Stimulated activated CD4-positive, alpha-beta T cell treated with anti-CD3 and anti-CD28 coated beads, Interleukin-1b, Interleukin-23, amount 100 ng/mL, for 4 hours (primary cell): ENCODE measurements around the gene HOXC10.

Experiments used
- DNase-seq, 2 donors: peaks; one replicate each; pipeline ENCODE4 v3.0.0-alpha.2; 2020; ENCODE audit warnings: low read depth in 2 of 2

The HOXC10 gene

DNA sequence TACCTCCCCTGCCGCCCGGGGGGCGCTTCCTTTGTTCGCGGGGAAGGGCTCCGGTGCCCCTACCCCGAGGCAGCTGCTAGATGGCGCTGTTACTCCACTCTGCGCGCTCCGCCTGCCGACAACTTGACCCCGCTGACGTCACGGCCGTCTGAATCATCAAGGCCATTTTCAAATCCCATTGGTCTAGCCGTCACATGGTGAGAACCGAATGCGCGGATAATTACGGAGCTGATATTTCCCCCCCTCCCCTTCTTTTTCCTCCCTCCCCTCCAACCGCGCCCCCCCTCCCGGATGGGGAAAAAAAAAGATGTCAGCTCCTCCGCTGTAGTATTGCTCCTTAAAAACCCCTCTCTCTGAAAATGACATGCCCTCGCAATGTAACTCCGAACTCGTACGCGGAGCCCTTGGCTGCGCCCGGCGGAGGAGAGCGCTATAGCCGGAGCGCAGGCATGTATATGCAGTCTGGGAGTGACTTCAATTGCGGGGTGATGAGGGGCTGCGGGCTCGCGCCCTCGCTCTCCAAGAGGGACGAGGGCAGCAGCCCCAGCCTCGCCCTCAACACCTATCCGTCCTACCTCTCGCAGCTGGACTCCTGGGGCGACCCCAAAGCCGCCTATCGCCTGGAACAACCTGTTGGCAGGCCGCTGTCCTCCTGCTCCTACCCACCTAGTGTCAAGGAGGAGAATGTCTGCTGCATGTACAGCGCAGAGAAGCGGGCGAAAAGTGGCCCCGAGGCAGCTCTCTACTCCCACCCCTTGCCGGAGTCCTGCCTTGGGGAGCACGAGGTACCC lies at the start of gene HOXC10:
HOXC10 (plus strand) TSS at position 246 of the 791 bp plus-strand sequence; CDS start at position 360, 114 bp downstream.
- peak; percentile 54 to 78 for DNase-seq

DNA sequence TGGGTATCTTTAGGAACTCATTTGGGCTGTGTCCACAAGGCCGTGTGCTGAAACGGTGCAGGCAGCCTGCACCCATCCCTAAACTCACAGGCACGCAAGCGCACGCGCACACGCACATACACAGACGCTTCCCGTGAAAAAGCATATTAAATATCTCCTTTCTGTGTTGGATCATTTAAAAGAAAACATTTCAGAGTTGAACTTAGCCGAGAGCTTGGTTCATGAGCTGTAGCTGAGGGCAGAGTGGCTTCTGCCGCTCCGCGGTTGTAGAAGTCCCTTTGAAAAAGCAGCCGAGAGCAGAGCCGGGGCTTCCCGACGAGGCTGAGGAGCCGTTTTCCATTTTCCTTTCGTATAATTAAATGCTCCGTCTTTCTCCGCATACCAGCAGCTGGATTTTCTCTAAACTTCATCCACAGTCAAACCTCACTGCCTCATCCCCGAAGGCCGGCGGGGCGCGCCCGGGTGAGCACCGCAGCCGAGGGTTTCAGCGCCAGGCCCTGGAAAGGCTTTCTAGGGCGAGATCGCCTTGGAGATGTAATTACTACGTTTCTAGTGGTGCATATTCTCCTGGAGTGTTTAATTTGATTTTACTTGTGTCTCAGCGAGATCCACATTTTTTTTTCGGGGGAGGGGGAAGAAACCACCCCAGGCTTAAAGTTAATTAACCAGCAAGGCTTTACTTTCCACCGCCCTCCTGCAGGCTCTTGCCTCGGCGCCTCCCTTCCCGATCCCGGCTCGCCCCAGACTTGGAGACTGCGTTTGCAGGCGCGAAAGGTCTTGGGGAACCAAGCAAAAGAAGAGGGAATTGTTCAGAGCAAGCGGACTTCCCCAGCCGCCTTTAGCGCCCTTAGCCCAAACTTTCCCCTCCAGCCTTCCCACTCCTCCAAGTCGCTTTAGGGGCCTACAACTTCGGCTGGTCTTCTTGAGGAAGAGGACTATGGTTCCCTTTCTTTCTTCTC lies 49.3 kb upstream of the HOXC10 start:
- no peak for DNase-seq

DNA sequence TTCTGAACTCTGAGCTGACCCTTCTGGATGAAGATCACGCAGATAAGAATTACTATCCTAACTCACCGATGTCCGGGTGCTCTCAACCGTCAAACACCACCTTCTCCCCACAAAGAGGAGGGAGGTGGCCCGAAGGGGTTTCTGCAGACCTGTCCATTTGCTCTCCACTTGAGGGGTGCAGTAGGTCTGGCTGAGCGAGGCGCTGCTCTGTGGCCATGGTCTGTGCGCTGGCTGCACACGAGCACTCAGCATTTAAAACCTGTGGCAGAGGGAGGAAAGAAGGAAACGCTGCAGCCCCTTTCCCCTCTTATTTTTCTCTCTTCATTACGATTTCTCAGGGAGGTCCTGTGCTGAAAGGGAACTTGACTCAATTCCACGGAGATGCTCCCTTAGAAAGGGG lies 47.8 kb upstream of the HOXC10 start:
- no peak for DNase-seq

DNA sequence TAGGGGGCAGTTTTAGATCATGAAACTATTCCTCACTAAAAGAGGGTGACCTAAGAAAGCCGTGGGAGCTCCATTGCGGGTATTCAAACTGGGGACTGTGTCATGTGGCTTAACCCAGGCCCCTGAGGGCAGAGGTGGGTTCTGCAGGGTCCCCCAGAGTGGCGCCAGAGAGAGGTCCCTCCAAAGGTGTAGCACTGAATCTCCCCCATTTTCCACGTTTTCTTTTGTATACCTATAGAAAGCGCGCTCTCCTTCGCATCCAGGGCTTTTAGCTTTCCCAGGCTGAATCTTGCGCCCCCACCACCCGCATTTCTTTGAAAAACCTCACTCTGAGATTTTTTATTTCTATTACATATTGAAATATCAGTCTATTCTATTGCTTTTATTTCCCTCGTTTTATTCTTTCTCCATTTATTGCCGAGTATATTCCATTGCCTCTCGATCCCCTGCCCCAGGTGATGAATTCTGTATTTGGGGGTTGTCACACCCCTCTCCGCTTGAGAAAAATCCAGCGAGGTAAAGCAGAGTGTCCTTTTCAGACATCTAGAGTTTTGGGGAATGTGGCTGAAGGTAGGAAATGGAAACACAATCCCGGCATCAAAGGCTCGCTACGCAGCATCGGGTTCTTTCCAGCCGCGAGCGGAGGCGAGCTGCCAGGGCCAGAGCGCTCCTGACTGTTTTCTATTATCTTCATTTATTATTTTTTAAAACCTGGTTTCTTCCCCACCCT lies 47.2 kb upstream of the HOXC10 start:
- DNase-seq, result no peak

DNA sequence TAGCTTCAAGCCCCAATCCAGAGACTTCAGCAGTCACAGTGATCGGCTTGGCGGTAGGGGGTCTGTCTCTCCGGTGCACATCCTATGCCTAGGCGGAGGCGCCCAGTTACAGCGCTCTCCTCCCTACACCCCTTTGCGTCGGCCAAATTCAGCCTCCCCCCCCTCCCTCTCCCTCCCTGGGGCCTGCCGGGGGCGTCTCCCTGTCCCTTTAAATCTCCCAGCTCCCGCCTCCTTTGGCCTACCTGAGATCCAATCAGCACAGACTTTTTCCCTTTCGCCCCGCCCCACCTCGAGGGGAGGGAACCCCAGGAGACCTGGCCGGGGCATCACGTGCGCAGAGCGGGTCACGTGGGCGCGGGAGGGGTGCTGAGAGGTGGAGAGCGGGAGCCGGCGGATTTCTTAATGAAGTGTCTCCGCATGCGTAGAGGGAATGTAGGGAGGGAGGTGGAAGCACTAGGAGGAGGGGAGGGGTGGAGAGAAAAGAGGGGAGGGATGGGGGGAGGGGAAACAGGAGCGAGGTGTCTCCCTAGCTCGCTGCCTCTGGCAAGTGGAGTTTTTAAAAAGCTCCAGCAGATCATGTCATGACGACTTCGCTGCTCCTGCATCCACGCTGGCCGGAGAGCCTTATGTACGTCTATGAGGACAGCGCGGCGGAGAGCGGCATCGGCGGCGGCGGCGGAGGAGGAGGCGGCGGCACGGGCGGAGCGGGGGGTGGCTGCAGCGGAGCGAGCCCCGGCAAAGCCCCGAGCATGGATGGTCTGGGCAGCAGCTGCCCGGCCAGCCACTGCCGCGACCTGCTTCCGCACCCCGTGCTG lies 46.4 kb upstream of the HOXC10 start, which contains the start of gene HOXC13:
HOXC13 (plus strand) TSS at position 506 of the 815 bp plus-strand sequence; CDS start at position 582, 76 bp downstream.
- DNase-seq, result peak in 1 of 2 donors; percentile 45

DNA sequence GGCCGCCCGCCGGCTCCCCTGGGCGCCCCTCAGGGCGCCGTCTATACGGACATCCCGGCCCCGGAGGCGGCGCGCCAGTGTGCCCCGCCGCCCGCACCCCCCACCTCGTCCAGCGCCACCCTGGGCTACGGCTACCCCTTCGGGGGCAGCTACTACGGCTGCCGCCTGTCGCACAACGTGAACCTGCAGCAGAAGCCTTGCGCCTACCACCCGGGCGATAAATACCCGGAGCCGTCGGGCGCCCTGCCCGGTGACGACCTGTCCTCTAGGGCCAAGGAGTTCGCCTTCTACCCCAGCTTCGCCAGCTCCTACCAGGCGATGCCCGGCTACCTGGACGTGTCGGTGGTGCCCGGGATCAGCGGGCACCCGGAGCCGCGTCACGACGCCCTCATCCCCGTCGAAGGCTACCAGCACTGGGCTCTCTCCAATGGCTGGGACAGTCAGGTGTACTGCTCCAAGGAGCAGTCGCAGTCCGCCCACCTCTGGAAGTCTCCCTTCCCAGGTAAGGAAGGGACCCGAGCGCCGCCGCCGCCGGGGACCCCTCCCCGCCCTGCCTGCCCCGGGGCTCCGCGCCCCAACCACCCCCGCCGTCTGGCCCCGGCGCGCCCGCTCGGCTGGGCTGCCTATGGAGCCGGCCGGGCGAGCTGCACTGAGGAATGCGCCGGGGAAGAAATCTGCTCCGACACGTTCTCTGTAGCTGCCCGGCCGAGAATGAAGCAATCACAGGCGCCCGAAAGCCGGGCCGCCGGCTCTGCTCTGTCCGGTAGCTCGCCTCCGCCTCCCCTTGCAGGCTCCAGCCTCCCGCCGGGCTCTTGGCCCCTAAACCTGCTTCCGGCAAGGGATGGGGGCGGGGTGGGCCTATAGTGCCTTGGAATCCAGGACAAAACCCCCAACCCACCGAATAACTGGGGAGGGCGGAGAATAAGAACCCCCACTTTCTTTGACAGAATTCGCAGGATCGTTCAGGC lies 45.5 kb upstream of the HOXC10 start:
- no peak for DNase-seq

DNA sequence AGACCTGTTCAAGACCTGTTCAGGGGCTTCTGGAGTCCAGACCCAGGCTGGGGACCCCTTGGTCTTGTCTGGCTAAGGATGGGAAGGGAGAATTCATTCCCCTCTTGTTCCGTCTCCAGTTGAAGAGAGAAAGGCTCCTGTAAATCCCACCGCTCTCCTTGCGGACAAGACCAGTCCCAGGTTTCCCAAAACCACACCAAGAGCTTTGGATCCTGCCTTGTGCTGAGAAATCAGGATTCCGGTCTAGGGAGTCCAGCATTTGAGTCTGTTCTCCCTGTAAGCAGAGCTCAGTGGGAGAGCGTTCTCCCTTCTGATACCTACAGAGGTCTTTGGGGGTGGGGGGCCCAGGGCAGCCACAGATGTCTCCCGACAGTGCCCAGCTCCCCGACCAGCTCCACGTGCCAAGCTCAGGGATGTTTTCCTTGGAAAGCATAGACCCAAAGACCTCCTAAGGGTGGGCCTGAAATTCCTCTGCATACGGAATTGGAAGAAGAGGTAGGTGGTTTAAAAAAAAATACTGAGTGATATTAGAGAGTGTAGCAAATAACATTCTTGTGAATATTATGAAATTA lies 44.4 kb upstream of the HOXC10 start:
- no peak for DNase-seq

DNA sequence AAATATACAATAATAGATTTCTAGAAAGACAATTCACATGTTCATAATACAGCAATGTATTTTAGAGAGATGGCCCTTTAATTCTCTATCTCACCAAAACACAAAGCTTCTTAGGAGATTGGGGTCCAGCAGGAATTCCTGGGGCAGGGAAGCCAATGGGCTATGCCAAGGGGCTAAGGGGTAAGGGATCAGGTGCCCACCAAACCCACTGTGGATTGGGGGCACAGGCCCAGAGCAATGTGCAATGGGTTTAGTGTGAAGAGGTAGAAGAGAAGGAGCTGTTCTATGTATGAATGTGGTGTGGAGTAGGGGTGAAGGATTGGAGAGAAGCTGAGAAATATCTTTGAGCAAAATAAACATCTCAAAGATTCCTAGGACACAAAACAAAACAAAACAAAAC lies 43.8 kb upstream of the HOXC10 start:
- no peak for DNase-seq

DNA sequence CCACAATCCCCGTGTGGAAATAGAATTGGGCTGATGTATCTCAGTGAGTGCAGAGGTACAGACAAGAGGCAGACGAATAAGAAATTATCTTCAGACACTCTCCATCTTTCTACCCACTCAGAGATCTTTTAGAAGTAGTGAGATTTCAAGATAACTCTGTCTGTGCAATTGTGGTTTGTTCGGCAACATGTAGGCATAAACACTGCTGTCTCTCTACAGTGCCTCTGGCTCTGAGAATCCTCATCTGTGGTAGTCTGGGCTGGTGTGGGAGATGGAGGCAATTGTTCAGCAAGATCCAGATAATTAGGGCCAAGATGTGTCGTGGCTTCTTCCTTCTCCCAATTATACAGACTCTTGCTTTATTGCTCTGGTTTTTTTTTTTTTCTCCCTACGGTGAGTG lies 43.2 kb upstream of the HOXC10 start:
- no peak for DNase-seq

DNA sequence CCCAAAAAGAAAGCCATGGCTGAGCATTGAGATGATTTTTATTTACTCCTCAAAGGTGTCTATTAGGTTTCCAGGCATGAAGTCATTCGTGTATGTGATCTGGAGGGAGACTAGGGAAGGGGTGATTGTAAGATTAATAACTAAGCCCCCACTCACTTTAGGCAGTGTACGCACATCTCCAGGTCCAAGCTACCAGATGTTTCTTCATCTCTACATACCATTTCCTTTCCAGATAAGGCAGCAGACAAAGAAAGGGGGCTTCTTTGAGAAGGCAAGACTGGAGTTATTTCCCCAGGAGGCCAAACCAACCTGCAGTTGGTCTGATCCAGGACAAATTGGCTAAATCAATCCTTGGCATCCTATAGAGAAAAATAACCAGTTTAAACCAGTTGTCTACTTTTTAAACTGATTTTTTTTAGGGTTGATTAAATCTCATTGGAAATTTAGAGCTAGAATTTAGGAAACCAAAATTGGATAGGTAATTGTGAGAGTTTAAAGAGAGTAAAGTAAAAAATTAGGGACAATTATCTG lies 42.4 kb upstream of the HOXC10 start:
- no peak for DNase-seq

DNA sequence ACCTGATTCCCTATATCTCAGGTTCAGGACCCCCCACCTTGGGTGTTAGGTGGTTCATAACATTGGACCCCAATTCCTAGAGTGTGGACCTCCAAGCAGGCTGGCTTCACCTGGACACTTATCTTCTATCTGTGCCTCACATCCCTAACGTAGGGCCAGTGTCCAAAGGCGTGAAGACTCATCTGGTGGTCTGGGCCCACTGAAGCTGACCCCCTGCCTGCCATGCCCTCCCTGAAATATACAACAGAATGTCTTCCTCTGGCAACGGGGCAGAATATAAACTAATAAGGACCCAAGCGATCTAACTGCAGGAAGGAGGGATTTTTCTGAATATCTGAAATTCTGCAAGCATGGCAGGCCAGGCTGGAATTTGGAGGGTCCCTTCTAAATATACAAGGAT lies 40.7 kb upstream of the HOXC10 start:
- DNase-seq, result no peak

DNA sequence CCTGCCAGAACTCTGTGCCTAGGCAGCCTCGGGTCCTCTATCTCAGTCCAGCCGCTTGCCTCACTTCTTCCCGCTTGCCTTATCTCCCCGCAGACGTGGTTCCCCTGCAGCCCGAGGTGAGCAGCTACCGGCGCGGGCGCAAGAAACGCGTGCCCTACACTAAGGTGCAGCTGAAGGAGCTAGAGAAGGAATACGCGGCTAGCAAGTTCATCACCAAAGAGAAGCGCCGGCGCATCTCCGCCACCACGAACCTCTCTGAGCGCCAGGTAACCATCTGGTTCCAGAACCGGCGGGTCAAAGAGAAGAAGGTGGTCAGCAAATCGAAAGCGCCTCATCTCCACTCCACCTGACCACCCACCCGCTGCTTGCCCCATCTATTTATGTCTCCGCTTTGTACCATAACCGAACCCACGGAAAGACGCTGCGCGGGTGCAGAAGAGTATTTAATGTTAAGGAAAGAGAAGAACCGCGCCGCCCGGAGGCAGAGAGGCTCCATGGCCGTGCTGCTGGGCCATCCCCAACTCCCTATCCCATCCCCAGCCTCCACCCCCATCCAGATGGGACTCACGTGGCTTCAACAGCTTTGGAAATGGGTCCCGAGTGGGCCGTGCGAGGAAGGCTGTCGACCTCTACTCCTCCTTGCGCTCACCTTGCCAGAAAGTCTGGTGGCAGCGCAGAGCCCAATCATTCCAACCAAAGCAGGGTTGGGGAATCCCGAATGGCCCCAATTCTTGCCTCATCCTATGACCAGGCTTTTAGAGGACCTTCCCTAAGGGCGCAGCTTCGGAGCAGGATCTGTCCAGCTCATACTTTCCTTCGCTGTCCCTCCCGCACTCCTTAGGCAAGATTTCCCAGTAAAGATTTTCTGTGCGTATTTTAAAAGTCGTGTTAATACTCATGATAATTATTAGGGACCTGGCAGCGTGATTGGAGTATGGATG lies 39.8 kb upstream of the HOXC10 start:
- DNase-seq, result no peak

DNA sequence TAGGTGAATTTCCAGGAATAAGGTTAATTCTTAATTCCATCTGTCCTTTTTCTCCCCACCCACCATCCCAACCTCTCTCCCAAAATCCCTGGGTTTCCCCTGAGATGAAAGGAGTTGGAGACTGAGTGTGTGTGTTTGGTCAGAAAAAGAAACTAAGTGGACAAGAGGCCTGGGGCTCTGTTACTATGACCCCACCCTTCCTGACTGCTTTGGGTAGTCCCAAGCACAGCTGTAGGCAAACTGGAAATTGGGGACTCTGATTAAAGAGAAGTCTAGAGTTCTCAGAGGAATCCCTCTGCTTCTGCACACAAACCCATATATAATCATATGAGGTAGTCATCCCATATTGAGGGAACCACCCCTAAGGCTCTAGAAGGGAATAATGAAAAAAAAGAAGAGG lies 37.2 kb upstream of the HOXC10 start:
- no peak for DNase-seq

DNA sequence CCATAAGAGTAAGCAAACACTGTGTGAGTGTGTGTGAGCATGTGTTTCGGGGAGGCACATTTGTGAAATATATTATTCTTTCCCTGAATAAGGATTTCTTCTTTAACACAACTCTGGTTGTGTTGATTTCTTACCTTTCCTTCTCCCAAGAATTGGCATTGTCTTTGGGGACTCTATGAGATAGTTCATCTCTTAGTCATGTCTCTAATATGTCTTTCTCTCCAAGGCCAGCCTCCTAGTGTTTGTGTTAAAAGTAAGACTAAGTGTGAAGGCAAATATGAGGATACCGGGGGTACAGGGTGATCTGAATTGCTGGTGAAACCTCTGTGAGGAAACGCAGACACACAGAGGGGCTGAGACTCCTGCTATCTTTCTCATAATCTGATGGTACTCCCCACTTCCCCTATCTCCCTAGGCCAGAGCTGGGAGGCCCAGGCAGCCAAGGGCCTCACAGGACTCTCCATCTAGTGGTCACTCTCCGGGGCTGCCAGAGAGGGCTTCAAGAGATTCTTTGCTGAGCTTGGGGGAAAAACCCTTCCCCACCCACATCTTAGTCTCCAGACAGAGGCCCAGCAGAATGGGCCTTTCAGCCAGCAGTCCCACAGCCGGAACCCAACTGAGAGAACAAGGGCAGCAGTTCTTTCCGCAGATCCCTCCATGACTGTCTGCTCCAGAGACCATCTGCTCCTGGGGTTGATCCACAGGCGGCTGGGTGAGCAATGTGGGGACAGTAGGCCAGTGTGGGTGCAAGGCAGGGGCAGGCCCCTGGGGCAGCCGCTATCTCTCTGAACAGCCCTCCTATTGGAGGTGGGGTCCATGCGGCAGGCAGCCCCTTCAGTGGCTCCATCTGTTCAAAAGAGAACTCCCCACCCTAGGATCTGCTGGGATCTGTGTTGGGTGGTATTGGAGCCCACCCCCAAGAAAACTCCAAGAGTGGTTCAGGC lies 36.0 kb upstream of the HOXC10 start:
- DNase-seq, result no peak

DNA sequence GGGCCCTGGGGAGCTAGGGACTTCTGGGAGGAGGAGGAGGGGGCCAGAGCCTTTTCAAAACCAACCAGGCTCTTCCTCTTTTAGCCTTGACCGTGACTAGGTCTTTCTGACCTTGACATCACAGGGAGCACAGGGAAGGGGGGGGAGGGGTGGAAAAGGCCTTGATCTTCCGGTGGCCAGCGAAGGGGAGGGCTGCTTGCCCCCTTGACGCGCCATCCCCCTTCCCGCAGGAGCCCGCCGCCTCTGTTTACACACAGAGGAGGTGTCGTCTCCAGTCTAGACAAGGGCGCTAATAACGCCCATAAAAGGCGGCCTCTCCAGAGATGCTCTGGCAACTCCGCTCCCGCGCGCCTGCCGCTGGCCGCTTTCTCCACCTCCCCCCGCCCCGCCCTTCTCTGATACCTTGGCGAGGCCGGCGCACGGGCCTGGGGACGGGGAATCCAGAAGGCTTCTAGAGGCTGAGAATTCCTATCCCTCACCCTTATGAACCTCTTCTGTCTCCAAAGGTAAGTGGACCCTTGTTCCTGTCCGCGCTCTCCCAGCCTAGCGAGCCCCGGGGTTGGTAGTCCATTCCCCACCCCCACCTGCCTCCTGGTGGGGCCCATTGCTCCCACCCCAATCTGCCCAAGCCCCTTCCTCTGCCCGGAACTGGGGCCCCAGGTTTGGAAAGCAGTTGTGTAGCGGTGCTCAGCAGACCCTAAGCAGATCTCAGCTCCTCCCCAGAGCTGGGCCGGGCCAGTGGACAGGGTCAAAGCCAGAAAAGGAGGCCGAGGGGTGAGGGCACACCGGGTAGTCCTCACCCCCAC lies 35.1 kb upstream of the HOXC10 start:
- DNase-seq, result no peak

DNA sequence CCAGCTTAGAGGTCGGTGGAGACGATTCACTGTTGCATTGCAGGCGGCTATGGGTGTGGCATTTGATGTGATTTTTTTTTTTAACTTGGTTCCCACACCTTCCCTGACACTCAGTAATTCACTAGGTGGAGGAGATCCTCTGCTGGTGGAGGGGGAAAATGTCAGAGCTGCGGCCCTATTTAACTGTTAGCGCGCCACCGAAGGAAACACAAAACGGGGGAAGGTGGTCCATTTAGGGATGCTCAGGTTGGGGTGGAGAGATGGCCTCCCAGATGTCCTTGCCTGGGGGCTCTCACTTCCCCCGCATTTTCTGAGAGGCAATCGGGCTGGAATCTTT lies 34.5 kb upstream of the HOXC10 start:
- no peak for DNase-seq
